Femur (tissue), 1 donor: Measurements from ENCODE around the gene RCCD1.
"Not testable (repeated sequence)": the region's sequence is repeated elsewhere in the genome, so short reads cannot be mapped to it uniquely, and the experiment has no call there.

Source experiments
- DNase-seq: peaks from one replicate; pipeline ENCODE4 v3.0.0-alpha.2; 2017

Gene RCCD1, protein sequence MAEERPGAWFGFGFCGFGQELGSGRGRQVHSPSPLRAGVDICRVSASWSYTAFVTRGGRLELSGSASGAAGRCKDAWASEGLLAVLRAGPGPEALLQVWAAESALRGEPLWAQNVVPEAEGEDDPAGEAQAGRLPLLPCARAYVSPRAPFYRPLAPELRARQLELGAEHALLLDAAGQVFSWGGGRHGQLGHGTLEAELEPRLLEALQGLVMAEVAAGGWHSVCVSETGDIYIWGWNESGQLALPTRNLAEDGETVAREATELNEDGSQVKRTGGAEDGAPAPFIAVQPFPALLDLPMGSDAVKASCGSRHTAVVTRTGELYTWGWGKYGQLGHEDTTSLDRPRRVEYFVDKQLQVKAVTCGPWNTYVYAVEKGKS

DNA sequence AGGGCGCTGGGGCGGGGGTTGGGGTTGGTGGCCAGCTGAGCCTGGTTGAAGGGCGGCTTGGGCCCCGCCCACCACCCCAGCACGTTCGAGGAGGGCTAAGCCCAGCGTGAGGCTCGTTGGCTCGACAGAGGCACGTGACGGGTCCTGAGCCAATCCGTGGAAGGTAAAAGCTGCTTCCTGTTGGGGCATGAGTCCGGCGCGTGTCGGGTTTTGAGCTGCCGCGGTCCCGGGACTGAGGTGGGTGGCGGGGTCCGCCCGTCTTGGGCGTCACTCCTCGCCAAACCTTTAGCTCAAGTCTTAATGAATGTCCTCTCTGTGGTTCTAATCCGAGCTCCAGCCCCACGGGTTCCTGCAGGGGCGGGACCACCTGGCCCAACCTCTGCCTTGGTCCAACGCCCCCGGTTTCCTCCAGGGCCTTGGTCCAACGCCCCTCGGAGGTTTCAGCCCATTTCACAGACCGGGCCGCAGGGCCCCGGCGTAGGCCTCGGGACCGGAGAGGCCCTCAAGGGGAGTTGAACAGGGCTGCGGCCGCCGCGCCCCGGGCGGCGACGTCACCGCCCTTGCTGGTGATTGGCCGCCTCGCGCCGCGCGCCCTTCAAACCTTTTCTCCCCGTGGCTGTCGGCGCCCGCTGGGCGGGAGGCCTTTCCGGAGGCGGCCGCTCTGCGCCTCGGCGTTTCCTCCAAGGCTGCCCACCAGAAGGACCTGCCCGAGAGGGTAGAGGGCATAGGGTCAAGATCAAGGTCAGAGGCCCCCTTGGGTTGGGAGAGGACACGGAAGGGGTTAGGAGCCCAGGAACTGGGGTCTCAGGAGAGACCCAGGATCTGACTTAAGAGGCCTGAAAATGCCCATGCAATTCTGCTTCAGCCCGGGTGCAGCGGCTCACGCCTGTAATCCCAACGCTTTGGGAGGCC is at the start of gene RCCD1:
Gene RCCD1, plus strand, starts transcription at position 173 of the 912 bp plus-strand sequence. CDS start 1,851 bp downstream, outside the sequence.
- DNase-seq = peak; percentile 97

DNA sequence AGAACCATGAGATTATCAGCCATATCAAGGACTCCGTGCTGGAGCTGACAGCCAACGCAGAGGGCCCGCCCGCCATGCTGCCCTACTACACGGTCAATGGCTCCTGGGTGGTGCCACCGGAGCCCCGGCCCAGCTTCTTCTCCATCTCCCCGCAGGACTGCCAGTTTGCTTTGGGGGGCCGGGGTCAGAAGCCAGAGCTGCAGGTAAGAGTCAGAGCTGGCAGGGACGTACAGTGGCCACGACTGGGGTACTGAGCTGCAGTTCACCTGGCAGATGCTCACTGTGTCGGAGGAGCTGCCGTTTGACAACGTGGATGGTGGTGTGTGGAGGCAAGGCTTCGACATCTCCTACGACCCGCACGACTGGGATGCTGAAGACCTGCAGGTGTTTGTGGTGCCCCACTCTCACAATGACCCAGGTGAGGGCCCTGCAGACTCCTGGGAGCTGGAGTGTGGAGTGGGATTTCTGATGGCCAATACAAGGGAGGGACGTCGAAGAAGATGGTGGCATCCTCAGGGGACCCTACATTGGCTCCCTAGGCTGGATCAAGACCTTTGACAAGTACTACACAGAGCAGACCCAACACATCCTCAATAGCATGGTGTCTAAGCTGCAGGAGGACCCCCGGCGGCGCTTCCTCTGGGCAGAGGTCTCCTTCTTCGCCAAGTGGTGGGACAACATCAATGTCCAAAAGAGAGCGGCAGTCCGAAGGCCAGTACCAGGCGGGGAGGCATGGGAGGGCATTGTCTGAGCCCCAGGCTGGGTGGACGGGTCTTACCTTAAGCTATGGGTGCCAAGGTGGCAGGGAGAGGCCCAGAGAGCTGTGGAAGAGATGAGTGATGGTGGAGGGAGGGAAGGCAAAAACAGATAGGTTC is 49.1 kb upstream of the RCCD1 start:
- no peak for DNase-seq

DNA sequence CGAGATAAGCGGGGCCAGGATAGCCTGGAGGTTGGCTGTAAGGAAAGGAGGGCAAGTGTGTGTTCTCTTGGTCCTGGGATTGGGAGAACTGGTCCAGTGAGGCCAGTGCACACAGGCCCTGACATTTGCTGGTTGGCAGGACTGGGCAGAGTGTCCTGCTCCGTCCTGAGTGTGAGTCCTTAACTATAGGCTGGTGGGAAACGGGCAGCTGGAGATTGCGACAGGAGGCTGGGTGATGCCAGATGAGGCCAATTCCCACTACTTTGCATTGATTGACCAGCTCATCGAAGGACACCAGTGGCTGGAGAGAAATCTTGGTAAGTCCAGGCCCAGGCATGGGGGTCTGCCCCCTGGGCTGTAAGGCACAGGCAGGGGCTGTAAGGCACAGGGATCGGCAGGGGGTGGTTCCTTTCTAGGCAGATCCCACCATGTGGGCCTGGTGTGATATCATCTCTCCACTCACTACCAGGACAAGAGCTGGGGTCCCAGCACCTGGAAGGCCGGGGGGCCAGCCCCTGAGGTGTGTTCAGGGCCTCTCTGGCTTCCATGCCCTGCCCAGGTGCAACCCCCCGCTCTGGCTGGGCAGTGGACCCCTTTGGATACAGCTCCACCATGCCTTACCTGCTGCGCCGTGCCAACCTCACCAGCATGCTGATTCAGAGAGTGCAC is 48.4 kb upstream of the RCCD1 start:
- no peak for DNase-seq

DNA sequence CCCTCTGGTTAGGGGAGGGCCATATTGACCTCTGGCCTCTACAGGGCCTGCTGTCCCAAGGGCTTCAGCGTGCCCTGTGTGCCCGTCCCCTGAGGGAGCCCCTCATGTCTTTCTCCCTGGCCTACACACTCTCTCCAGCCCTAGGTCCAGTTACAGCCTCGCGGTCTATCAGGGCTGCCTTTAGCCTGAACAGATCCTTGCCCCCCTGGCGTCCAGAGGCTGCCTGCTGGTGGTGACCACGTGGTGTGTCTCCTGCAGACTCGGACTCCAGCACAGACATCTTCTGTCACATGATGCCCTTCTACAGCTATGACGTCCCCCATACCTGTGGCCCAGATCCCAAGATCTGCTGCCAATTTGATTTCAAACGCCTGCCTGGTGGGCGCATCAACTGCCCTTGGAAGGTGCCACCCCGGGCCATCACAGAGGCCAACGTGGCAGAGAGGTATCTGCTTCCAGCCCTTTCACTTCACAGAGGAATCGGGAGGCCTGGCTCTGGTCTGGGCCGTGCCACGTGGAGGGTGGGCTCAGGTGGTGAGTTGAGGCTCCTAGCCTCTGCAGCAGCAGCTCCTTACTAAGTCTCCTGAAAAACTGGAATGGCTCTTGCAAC is 47.5 kb upstream of the RCCD1 start:
- DNase-seq = no peak

GRCh38 chr15:90907838-90908507 is 46.7 kb upstream of the RCCD1 start:
- DNase-seq = no peak

GRCh38 chr15:90909449-90909848 is 45.2 kb upstream of the RCCD1 start:
- not testable (repeated sequence) for DNase-seq

GRCh38 chr15:90909976-90910375 is 44.7 kb upstream of the RCCD1 start:
- DNase-seq = no peak

- no peak for DNase-seq
These were observed 44.0 kb upstream of the RCCD1 start for GRCh38 chr15:90910441-90911301.

- no peak for DNase-seq
These were observed 43.4 kb upstream of the RCCD1 start for GRCh38 chr15:90911302-90911623.

- DNase-seq = no peak
These were observed 42.5 kb upstream of the RCCD1 start for GRCh38 chr15:90911906-90912769.

- no peak for DNase-seq
These were observed 42.0 kb upstream of the RCCD1 start for GRCh38 chr15:90912770-90913075.

DNA sequence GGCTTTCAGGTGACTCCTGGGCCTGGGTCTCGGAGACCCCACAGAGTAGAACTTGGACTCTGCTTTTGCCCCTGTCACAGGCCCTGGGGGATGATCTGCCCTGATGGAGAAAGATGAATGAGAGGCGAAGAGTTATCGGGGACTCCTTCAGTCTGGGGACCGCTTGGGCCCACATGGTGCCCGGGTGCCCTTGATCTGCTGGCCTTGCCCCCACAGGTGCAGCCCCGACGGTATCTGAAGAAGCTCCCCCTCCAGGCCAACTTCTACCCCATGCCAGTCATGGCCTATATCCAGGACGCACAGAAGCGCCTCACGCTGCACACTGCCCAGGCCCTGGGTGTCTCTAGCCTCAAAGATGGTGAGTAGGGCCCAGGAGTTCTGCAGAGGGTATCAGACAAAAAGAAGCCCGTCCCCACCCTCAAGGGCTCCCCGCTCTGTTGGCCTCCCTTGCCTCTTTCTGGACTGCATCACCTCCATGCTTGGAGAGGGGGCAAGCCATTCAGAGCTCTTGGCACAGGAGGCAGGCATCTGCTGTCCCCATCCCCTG is 41.2 kb upstream of the RCCD1 start:
- DNase-seq = no peak

DNA sequence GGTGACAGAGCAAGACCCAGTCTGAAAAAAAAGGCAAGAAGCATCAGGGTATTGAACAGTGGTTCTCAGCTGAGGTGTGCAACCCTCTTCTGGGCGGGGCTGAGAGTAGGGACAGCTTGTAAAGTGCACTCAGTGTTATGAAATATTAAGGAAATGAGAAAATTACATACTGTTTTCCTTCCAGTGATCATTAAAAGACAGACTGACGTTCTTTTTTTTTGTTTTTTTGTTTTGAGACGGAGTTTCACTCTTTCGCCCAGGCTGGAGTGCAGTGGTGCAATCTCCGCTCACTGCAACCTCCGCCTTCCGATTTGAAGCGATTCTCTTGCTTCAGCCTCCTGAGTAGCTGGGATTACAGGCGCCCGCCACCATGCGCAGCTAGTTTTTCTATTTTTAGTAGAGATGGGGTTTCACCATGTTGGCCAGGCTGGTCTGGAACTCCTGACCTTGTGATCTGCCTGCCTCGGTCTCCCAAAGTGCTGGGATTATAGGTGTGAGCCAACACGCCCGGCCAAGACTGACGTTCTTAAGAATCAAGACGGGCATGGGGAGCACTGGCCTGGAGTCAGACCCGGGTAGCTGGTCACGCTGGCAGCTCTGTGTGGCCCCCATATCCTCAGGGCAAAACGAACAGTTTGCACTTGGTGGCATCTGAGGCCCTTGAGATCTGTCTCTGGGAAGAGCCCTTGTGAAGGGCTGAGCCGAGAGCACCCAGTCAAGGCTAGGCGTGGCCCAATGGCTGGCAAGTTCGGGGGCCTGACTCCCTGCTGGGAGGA is 40.2 kb upstream of the RCCD1 start:
- no peak for DNase-seq

GRCh38 chr15:90915216-90915807 is 39.4 kb upstream of the RCCD1 start:
- DNase-seq = no peak

DNA sequence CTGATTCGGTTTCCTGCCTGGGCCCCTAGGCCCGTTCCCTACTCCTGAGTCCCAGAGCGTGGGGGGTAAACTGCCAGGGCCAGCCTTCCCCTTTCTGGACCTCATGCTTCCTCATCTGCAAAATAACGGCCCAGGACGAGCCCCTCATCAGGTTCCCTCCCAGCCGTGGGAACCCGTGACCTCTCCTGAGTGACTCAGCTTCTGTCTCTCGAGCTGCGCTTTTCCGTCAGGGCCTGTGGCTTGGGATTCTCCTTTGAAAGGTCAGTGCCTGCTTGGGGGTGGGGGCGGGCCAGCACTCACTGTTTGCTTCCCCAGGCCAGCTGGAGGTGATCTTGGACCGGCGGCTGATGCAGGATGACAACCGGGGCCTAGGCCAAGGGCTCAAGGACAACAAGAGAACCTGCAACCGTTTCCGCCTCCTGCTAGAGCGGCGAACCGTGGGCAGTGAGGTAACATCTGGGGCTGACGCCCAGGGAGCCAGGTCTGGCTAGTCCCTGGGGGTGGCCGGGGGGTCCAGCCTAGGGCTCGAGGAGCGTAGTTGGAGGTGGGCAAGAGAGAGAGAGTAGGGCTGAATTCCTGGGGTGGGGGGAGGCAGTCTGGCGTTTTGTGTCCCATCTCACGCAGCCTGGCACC is 38.8 kb upstream of the RCCD1 start:
- DNase-seq = no peak

DNA sequence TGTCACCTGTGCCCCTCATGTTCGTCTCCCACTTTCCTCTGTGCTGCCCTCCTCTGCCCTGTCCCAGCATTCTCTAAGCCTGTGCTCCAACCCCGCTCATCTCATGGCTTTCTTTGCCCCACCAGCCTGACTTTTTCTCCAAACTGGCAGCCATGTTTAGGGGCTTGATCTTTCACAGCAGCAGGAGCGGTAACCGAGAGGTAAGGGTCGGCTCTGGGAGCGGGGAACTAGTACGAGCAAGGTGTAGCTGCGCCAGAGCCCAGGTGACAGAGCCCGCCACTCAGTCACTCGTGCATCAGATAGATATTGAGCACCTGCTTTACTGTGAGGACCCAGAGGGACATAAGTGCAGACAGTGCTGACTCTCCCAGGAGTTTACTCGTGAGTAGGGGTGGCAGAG is 38.2 kb upstream of the RCCD1 start:
- no peak for DNase-seq

DNA sequence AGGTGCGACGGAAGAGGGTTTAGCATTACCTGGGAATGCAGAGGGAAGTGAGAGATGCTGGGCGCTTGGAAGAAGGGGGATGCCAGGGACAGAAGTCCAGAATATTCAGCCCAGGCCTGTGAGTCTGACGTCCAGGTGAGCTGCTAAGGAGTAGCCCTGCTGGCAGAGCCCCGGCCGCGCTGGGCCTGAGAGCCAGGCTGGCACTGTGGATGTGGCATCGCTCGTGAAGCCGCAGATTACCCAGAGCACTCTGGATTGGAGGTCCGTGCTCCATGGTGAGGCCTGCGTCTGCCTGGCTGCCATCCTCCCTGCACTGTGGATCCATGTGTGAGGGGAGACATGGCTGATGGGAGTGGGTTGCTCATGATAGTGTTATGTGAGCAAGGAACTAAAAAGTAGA is 37.1 kb upstream of the RCCD1 start:
- no peak for DNase-seq
